Hematopoietic multipotent progenitor cell treated with erythropoietin and hydrocortisone succinate and interleukin-3 and kit ligand, for 17 days (in vitro differentiated cells): Measurements from ENCODE around the gene COPS6.
A peak's percentile ranks its signal among the peaks of the same experiment; 100 is the strongest.

Experiments
- DNase-seq: peaks from one replicate; pipeline ENCODE4 v3.0.0-alpha.2; 2015; ENCODE audit warnings: low spot score

COPS6 gene

DNA sequence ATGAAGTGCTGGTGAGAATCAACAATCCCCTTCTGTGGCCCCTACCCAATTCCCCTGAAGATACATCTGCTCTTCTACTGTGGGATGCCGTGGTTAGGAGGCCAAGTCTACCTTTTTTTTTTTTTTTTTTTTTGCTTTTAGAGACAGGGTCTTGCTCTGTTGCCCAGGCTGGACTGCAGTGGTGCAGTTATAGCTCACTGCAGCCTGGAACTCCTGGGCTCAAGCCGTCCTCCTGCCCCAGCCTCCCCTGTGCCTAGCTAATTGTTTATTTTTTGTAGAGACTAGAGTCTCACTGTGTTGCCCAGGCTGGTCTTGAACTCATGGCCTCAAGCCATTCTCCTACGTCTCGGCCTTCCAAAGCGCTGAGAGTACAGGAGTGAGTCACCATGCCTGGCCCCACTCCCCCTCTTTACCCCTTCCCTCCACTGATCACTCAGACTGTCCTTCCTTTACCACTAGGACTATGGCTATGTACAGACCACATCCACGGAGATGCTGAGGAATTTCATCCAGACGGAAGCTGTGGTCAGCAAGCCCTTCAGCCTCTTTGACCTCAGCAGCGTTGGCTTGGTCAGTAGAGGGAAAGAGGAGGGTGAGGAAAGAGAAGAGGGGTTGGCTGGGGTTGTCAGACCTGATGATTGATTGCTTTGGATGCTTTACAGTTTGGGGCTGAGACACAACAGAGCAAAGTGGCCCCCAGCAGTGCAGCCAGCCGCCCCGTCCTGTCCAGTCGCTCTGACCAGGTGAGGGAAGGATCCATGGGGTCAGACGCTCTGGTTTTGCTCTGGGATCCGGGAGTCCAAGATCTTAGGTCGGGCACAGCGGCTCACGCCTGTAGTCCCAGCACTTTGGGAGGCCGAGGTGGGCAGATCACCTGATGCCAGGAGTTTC is 14.4 kb downstream of the COPS6 start:
- DNase-seq, result no peak

DNA sequence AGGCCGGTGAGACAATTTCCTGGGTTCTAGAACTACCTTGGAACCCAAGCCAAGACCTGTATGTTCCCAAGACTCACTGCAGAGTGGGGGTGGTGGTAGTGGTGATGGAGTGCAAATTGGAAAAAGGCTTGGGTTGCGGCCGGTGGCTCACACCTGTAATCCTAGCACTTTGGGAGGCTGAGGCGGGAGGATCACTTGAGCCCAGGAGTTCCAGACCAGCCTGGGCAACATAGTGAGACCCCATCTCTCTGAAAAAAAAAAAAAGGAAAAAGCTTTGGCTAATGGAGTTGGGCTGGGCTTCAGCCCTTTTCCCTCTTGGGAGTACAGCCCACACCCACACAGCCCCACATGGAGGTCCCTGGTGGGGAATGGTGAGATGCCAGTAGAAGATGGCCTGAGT is 16.8 kb downstream of the COPS6 start:
- no peak for DNase-seq

DNA sequence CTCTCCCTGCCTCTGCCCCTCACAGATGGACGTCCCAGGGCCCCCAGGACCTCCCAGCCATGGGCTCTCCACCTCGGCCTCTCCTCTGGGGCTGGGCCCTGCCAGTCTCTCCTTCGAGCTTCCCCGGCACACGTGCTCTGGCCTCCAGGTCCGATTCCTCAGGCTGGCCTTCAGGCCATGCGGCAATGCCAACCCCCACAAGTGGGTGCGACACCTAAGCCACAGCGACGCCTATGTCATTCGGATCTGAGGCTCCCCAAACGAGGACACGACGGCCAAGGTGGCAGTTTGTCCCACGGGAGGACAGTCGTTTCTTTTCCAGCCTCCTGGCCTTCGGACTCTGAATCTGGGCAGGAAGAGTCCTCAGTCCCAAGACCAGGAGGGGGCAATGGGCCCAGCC is 17.9 kb downstream of the COPS6 start:
- no peak for DNase-seq

- no peak for DNase-seq
Observed at GRCh38 chr7:100107125-100107737, 18.5 kb downstream of the COPS6 start.

DNA sequence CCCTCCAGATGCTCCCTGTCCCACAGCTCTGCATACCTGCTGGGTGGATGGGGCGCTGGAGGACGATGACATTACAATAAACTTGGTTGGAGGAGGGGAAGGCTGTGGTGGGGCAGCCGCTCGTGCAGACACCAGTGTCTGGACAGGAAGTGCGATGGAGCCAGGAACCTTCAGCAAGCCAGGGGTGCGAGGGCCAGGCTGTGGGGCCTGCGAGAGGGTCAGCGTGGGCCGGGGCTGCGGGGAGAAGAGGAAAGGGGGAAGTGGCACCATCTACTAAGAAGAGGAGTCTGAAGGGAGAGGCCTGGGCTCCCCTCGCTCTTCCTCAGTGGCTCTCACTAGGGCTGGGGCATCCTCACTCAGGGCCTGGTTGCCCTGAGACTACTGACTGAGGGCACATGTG is 19.1 kb downstream of the COPS6 start:
- no peak for DNase-seq

- DNase-seq, result no peak
Observed at GRCh38 chr7:100109521-100110163, 20.9 kb downstream of the COPS6 start.

GRCh38 chr7:100111156-100111555 is 22.4 kb downstream of the COPS6 start:
- DNase-seq, result no peak

DNA sequence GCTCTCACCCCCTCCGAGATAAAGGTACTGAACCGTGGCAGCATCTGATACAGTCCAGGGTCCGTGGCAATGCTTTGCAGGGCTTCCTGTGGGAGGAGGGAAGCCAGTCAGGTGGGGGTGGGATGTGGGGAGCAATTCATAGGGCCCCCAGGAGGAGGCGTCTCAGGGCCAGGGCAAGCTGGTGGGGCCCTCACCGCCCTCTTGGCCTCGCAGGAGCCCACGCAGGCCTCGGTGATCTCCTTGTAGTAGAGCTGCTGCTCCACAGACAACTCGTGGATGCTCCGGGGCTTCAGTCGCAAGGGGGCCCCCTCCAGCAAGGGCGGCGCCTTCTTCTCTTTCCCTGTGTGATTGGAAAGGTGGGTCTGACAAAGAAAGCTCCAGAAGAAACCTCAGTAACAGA is 23.1 kb downstream of the COPS6 start:
- DNase-seq, result no peak

- no peak for DNase-seq
Observed at GRCh38 chr7:100115026-100115425, 26.3 kb downstream of the COPS6 start.

- no peak for DNase-seq
Observed at GRCh38 chr7:100118388-100119071, 29.8 kb downstream of the COPS6 start.

DNA sequence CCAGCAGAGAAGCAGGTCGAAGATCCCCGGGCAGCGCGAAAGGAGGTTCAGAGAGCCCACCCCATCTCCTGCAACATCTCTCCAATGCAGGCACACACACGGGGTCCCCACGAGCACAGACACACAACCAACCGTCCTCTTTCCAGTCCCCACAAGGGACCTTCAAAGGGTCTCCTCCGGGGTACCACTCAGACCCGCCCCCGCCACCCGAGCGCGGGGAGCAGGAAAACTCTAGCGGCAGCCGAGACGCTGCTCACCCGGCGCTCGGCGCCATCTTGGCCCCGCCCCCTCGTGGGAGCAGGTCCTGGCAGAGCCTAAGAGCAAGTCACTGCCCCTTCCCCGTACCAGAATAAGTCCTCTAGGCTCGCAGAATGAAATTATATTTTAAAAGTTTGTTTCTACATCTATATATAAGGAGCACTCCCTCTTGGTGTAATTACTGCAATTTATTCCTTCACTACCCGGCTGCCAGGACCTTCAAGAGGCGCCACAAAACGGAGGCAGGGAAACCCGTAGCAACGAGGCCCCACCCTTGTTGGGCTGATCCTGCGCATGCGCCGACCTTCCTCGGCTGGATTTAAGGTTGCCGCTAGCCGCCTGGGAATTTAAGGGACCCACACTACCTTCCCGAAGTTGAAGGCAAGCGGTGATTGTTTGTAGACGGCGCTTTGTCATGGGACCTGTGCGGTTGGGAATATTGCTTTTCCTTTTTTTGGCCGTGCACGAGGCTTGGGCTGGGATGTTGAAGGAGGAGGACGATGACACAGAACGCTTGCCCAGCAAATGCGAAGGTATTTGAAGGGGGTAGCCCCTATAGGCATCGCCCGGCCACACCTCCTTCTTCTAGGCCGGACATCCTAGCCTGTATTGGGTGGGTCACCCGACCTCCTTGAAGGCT is 30.6 kb downstream of the COPS6 start, which contains the start of the genes CNPY4 and TAF6:
Gene CNPY4 (plus strand): TSS at position 563 of the 898 bp plus-strand sequence. CDS start 111 bp downstream, at position 674.
Gene TAF6 (minus strand): TSS at position 287 of the 898 bp plus-strand sequence. CDS start 5,149 bp downstream, outside the sequence.
- DNase-seq, result peak; percentile 98

- DNase-seq, result peak; percentile 72
Observed at GRCh38 chr7:100119970-100120732, 31.4 kb downstream of the COPS6 start.

DNA sequence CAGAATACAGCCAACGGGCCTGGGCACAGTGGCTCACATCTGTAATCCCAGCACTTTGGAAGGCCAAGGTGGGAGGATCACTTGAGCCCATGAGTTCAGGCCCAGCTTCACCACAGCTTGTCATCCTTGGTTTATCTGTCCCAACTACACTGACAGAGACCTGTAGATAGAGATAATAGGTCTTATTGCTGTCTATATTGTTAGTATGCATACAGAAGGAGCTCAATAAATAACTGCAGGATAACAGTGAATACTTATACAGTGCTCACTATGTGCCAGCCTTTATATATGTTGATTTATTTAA is 31.9 kb downstream of the COPS6 start:
- peak; percentile 36 for DNase-seq

GRCh38 chr7:100122067-100122466 is 33.3 kb downstream of the COPS6 start:
- no peak for DNase-seq

DNA sequence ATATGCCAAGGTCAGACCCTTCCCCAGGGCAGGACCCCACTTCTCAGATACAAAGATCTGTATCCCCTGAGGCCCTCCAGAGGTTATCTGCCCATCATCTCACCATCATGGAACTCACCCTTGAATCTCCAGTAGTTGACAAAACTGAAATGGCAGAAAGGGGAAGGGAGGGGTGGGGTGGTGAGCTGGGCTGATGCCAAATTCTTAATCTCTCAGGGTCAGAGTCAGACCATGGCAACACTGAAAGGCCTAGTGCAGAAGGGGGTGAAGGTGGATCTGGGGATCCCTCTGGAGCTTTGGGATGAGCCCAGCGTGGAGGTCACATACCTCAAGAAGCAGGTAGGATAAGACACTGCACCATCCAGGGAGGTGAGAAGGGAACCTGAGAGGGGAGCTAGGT is 33.8 kb downstream of the COPS6 start:
- peak; percentile 78 for DNase-seq

DNA sequence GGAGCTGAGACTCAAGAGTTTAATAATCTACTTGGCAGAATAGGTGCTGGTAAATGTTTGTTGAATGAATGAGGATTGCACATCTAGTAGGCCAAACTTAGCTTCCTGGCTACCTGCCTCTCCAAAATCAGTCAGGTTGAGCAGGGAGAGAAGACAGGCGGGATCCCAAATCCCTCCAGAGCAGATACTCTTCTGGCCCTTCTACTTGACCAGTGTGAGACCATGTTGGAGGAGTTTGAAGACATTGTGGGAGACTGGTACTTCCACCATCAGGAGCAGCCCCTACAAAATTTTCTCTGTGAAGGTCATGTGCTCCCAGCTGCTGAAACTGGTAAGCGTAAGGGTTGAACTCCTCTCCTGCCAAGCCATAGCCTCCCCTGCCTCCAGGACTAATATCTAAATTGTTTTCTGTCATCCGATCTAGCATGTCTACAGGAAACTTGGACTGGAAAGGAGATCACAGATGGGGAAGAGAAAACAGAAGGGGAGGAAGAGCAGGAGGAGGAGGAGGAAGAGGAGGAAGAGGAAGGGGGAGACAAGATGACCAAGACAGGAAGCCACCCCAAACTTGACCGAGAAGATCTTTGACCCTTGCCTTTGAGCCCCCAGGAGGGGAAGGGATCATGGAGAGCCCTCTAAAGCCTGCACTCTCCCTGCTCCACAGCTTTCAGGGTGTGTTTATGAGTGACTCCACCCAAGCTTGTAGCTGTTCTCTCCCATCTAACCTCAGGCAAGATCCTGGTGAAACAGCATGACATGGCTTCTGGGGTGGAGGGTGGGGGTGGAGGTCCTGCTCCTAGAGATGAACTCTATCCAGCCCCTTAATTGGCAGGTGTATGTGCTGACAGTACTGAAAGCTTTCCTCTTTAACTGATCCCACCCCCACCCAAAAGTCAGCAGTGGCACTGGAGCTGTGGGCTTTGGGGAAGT is 35.8 kb downstream of the COPS6 start:
- DNase-seq, result peak; percentile 40

DNA sequence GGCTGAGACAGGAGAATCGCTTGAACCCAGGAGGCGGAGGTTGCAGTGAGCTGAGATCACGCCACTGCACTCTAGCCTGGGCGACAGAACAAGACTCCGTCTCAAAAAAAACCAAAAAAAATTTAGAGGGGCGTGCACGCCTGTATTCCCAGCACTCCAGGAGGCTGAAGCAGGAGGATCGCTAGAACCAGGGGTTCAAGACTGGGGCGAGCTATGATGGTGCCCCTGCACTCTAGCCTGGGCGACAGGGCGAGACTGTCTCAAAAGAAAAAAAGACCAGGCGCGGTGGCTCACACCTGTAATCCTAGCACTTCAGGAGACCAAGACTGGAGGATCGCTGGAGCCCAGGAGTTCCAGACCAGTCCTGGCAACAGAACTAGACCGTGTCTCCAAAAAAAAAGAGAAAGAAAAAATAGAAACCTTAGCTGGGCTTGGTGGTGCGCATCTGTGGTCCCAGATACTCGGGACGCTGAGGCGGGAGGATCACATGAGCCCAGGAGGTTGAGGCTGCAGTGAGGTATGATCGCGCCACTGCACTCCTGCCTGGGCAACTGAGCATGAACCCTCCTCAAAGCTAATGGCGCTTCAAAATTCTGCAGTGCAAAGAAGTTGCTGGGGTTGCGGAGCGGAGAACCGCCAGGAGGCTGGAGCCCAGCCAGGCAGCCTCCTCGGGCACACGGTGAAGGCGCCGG is 37.6 kb downstream of the COPS6 start:
- DNase-seq, result no peak

DNA sequence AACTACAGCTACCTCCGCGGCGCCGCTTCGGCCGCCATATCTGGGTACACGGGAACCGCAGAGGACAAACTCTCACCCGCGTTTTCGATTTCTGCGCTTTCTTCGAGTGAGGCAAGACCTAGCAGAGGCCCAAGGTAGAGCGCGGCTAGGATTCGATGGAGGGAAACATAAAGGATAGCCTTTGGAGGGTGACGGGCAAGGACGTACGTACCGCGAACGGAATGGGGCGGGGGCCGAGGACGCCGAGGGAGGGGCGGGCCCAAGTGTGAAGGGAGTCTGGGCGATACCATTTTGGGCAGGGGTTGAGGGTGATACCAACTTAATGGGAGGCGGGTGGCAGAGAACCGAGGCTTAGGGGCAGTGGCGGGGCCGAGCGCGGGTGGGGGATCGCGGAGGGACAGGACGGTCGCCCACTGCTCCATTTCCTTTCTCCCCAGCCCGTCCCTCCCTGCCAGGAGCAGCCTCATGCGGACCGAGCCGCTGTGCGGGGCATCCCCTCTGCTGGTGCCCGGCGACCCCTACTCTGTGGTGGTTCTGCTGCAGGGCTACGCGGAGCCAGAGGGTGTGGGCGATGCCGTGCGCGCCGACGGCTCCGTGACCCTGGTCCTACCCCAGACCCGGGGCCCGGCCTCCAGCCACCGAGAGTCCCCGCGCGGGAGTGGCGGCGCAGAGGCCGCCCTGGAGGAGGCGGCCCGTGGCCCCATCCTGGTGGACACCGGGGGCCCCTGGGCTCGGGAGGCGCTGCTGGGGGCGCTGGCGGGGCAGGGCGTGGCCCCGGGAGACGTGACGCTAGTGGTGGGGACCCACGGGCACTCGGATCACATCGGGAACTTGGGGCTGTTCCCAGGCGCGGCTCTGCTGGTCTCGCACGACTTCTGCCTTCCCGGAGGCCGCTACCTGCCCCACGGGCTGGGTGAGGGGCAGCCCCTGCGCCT is 38.4 kb downstream of the COPS6 start, which contains the start of gene MBLAC1:
Gene MBLAC1 (plus strand): TSS at position 37 of the 935 bp plus-strand sequence. CDS start 429 bp downstream, at position 466.
- peak; percentile 94 for DNase-seq
